Kidney (tissue), 14 donors: Measurements from ENCODE around the gene OR10H5. TPM values are rescaled to one million over a fixed set of nuclear protein-coding genes. Genes with fewer than 3 reads are reported as not detected.
"Not testable (repeated sequence)": the region's sequence is repeated elsewhere in the genome, so short reads cannot be mapped to it uniquely, and the experiment has no call there.

Experiments used
- DNase-seq, 5 donors: peaks; one replicate each; pipeline ENCODE4 v3.0.0-alpha.2; 2013 to 2020
- FAIRE-seq: peaks from 2 replicates; lab custom pipeline; 2012; peaks lifted over from hg19 to GRCh38; lab: Jason Lieb, UNC
- H3K27ac ChIP-seq, 2 donors: one replicate each; pipeline ENCODE4 v1.7.0; 2013; ENCODE audit warnings: low read depth in 2 of 2, low read length in 2 of 2, inconsistent platforms in 1 of 2
- H3K27me3 ChIP-seq: one replicate; pipeline ENCODE4 v1.7.1; 2013; ENCODE audit warnings: low read length, inconsistent platforms; ENCODE audit not compliant: control insufficient read depth, insufficient read depth
- H3K36me3 ChIP-seq, 3 donors: one replicate each; pipeline versions ENCODE4 v1.7.0 to v1.7.1; 2013; ENCODE audit warnings: low read length in 3 of 3, control low read depth in 1 of 3, inconsistent platforms in 1 of 3; ENCODE audit not compliant: insufficient read depth in 3 of 3, control insufficient read depth in 2 of 3
- H3K4me1 ChIP-seq, 3 donors: one replicate each; pipeline versions ENCODE4 v1.7.0 to v1.7.1; 2013; ENCODE audit warnings: low read length in 3 of 3, inconsistent platforms in 1 of 3, low read depth in 1 of 3; ENCODE audit not compliant: control insufficient read depth in 2 of 3, insufficient read depth in 2 of 3
- H3K4me3 ChIP-seq, 3 donors: one replicate each; pipeline versions ENCODE4 v1.7.0 to v1.8.1; 2013; ENCODE audit warnings: low read length in 3 of 3, control low read depth in 1 of 3, inconsistent platforms in 1 of 3
- H3K9ac ChIP-seq, 3 donors: one replicate each; pipeline versions ENCODE4 v1.7.0 to v1.7.1; 2013; ENCODE audit warnings: low read length in 3 of 3, control low read depth in 1 of 3, inconsistent platforms in 1 of 3
- H3K9me3 ChIP-seq, 3 donors: one replicate each; pipeline versions ENCODE4 v1.7.0 to v1.7.1; 2013; ENCODE audit warnings: low read length in 3 of 3, control low read depth in 1 of 3, inconsistent platforms in 1 of 3; ENCODE audit not compliant: control insufficient read depth in 2 of 3, insufficient read depth in 1 of 3
- intact Hi-C: fragments of 100-400 bp; cut with DNase I; formaldehyde crosslinking; loops from one replicate; pipeline ENCODE4 v1.11.1; 2022
- polyA plus RNA-seq: library from polyadenylated mRNA; stranded (reverse); fragments of 350-450 nt; fragmentation: Illumina TruSeq; extraction: RNeasy Lipid Tissue Mini Kit (QIAGEN cat#74804); gene quantifications from one replicate; pipeline ENCODE4 v1.2.3, GENCODE V29; 2014; ENCODE audit warnings: low read depth, low replicate concordance; ENCODE audit not compliant: insufficient read depth
- total RNA-seq: library from RNA; stranded (reverse); fragmentation: NEBNext Ultra II Directional; extraction: Animal tissue kit (Norgen Biotek cat#: 25700); gene quantifications from one replicate; pipeline ENCODE4 v1.2.1, GENCODE V29; 2021
- TF ChIP-seq, protein P1 (sequence below): IDR thresholded peaks from 3 replicates; pipeline ENCODE4 v1.5.1; 2012; ENCODE audit warnings: mild to moderate bottlenecking, moderate library complexity, borderline replicate concordance; ENCODE audit not compliant: insufficient read depth; ENCODE audit errors: extremely low read depth
- donor health status: control.
- donor health status: control.
- donor health status: control.
- donor health status: control.
- donor health status: control.
- donor health status: DM: yes; HTN: yes; CAD: no.
- donor health status: Normal renal cell carcinoma (clear cell type).

Gene OR10H5
- total and polyA plus RNA-seq, 2 donors from 2014 or later = not detected

DNA sequence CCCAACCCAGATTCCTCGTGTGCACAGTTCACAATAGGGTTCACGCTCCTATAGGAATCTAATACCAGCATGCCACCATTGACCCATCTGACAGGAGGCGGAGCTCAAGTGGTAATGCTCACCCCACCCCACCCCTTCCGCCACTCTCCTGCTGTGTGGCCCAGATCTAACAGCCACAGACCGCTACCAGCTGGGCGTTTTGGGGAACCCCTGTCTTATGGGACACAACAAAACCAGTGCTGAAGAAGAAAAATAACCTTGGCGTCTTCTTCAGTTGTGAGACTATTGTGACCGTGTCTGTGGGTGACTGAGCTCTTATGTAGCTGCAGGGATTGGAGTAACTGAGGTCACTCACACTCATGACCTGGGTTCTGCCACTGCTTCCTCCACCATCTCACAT lies 33.2 kb downstream of the OR10H5 start:
- H3K9ac ChIP-seq = no peak overlapping the region
- H3K27me3 ChIP-seq = no peaks in the 10 kb centered on the region
- no peaks in the 10 kb centered on the region for H3K9me3 ChIP-seq
- H3K4me1 ChIP-seq = no peaks in the 10 kb centered on the region
- no peak for DNase-seq
- no peaks in the 10 kb centered on the region for H3K36me3 ChIP-seq
- no peak overlapping the region for H3K4me3 ChIP-seq
- no peak overlapping the region for H3K27ac ChIP-seq
- FAIRE-seq = no peak
- intact Hi-C loops = no loop called here
- TF ChIP-seq, protein P1, sequence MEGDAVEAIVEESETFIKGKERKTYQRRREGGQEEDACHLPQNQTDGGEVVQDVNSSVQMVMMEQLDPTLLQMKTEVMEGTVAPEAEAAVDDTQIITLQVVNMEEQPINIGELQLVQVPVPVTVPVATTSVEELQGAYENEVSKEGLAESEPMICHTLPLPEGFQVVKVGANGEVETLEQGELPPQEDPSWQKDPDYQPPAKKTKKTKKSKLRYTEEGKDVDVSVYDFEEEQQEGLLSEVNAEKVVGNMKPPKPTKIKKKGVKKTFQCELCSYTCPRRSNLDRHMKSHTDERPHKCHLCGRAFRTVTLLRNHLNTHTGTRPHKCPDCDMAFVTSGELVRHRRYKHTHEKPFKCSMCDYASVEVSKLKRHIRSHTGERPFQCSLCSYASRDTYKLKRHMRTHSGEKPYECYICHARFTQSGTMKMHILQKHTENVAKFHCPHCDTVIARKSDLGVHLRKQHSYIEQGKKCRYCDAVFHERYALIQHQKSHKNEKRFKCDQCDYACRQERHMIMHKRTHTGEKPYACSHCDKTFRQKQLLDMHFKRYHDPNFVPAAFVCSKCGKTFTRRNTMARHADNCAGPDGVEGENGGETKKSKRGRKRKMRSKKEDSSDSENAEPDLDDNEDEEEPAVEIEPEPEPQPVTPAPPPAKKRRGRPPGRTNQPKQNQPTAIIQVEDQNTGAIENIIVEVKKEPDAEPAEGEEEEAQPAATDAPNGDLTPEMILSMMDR = no peak

DNA sequence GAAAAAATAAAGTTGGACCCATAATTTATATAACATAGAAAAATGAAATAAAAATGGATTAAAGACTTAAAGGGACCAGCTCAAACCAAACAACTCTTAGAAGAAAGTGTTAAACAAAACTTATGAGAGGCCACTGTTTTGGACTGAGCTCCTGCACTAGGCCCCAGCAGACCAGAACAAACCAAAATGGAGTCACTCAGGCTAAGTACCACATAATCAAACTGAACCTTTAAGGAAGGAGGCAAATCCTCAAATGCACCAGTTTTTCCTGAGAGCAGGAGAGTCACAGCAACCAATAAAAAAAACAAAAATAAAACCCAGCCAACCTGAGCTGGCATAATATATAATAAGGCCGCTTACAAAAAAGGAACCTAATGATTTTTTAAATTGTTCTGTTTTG lies 38.3 kb downstream of the OR10H5 start:
- Histone ChIP-seq H3K4me3 (no peak overlapping the region), H3K4me1 (no peaks in the 10 kb centered on the region), H3K27me3 (no peaks in the 10 kb centered on the region), H3K9me3 (no peaks in the 10 kb centered on the region), H3K27ac (no peak overlapping the region), H3K36me3 (no peaks in the 10 kb centered on the region), H3K9ac (no peak overlapping the region)
- DNase-seq (no peak), FAIRE-seq (no peak)
- TF ChIP-seq, protein P1 = no peak
- intact Hi-C loops = no loop called here

DNA sequence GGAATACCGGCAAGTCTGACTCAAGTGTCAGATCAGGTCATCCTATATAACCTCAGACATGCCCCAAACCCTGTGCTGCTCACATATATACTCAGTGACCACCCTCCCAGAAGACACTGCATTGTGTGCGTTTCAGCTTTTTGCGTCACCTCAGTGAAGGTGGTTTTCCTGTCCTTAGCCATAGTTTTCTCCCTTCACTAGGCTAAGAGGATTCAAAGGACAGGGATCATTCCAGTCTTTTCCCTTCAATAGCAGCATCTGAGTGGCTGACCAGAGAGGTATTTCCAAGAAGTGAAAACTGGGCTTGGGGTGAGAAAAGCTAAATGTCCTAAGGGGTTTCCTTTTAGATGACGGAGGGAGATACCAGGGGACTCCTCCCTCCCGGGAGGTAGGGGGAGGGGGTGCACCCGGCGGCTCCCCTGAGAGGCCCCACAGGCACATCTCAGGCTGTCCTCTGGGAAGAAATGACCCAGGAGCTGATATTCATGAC lies 40.7 kb downstream of the OR10H5 start:
- Histone ChIP-seq H3K36me3 (no peaks in the 10 kb centered on the region), H3K27ac (no peak overlapping the region), H3K4me3 (no peak overlapping the region), H3K9me3 (no peaks in the 10 kb centered on the region), H3K4me1 (no peaks in the 10 kb centered on the region), H3K9ac (no peak overlapping the region), H3K27me3 (no peaks in the 10 kb centered on the region)
- TF ChIP-seq, protein P1 = no peak
- DNase-seq (peak in 1 of 5 donors; percentile 2), FAIRE-seq (no peak)
- intact Hi-C loops = no loop called here

DNA sequence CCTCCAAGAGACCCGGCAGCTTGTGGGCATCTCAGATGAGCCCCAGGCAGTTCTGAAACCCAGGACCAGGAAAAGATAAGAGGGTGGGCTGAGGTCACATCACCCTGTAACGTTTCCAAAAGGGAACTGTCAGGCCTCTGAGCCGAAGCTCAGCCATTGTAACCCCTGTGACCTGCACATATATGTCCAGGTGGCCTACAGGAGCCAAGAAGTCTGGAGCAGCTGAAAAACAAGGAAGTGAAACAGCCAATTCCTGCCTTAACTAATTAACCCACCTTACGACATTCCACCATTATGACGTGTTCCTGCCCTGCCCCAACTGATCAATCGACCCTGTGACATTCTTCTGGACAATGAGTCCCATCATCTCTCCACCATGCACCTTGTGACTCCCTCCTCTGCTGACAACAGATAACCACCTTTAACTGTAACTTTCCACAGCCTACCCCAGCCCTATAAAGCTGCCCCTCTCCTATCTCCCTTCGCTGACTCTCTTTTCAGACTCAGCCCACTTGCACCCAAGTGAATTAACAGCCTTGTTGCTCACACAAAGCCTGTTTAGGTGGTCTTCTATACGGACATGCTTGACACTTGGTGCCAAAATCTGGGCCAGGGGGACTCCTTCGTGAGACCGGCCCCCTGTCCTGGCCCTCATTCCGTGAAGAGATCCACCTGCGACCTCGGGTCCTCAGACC lies 41.3 kb downstream of the OR10H5 start:
- intact Hi-C loops, FAIRE-seq, H3K36me3 ChIP-seq, H3K4me1 ChIP-seq, H3K27ac ChIP-seq, H3K27me3 ChIP-seq, H3K9ac ChIP-seq, H3K4me3 ChIP-seq, H3K9me3 ChIP-seq: not testable (repeated sequence)
- DNase-seq = peak in 1 of 5 donors; percentile 4
